SJSA1 (cell line): Measurements from ENCODE around the gene LRMDA. TPM values are rescaled to one million over a fixed set of nuclear protein-coding genes. Genes with fewer than 3 reads are reported as not detected.

Experiments
- DNase-seq, 2 experiments: peaks; one replicate each; pipeline ENCODE4 v3.0.0-alpha.2; 2015 to 2020; ENCODE audit warnings: low spot score in 2 of 2, low read depth in 1 of 2
- H3K27ac ChIP-seq: fragments of 250-450 bp; sonication (Bioruptor Pico); 2 replicates; pipeline ENCODE4 v1.5.1; 2020; ENCODE audit warnings: mild to moderate bottlenecking, moderate library complexity
- H3K27me3 ChIP-seq: fragments of 250-450 bp; sonication (Bioruptor Pico); replicated peaks from 2 replicates; pipeline ENCODE4 v1.5.1; 2020; ENCODE audit warnings: mild to moderate bottlenecking, moderate library complexity
- H3K36me3 ChIP-seq: fragments of 250-450 bp; sonication (Bioruptor Pico); 2 replicates; pipeline ENCODE4 v1.5.1; 2020; ENCODE audit warnings: mild to moderate bottlenecking
- H3K4me1 ChIP-seq: fragments of 250-450 bp; sonication (Bioruptor Pico); replicated peaks from 2 replicates; pipeline ENCODE4 v1.6.1; 2021; ENCODE audit warnings: mild to moderate bottlenecking
- H3K4me3 ChIP-seq: fragments of 250-450 bp; sonication (Bioruptor Pico); 2 replicates; pipeline ENCODE4 v1.5.1; 2020; ENCODE audit warnings: mild to moderate bottlenecking
- H3K9me3 ChIP-seq: fragments of 250-450 bp; sonication (Bioruptor Pico); replicated peaks from 2 replicates; pipeline ENCODE4 v1.5.1; 2020; ENCODE audit warnings: mild to moderate bottlenecking
- total RNA-seq: library from RNA; depleted of rRNA; stranded (reverse); fragments of >200 nt; shearing (Covaris generic); gene quantifications from 2 replicates; pipeline ENCODE4 v1.2.3, GENCODE V29; 2014

Gene LRMDA
- total RNA-seq, 1 experiment from 2014 or later: not detected

GRCh38 chr10:76117949-76118348 lies 686.5 kb downstream of the LRMDA start:
- H3K4me1 ChIP-seq: no peaks in the 10 kb centered on the region
- H3K27ac ChIP-seq: no peak overlapping the region
- H3K36me3 ChIP-seq: no peaks in the 10 kb centered on the region
- H3K27me3 ChIP-seq: no peaks in the 10 kb centered on the region
- DNase-seq: no peak
- no peak overlapping the region for H3K4me3 ChIP-seq
- no peaks in the 10 kb centered on the region for H3K9me3 ChIP-seq

DNA sequence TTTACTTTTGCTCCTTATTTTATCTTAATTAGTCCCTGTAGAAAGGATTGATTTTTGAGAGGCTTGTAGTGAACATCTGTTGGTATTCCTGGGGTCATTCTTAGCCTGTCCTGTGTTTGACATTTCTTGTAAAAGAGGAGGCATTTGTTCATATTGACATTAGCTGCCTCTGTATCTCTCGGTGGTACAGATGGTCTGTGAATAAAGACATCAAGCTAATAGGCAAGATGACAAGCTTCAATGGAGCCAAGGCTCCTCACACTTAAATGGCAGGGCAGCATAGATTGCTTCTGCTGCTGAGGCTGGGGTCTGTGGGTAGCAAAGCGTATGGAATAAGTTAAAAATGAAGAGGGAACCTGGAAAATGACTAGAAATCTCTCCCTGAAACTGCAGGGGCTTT lies 687.6 kb downstream of the LRMDA start:
- H3K36me3 ChIP-seq: no peaks in the 10 kb centered on the region
- H3K4me1 ChIP-seq: no peaks in the 10 kb centered on the region
- H3K9me3 ChIP-seq: no peaks in the 10 kb centered on the region
- no peaks in the 10 kb centered on the region for H3K27me3 ChIP-seq
- no peak for DNase-seq
- no peak overlapping the region for H3K4me3 ChIP-seq
- H3K27ac ChIP-seq: no peak overlapping the region

DNA sequence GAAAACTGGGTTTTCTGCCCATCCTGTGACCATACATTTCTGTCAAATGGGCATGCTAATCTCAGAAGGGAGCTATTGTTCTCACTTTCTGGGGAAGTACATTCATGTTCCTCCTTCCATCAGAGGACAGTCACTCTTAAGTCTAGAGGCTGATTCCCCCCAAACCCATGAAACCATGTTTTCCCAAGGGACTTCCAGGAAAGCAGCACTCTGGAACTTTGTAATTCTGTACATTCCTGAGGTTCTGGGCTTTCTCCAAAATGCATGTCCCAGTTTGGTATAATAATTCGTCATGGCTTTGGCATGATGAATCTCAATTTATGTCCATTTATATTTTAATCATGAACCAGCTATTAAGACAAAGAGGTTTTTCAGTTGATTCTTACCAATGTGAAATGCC lies 688.1 kb downstream of the LRMDA start:
- DNase-seq: no peak
- H3K27ac ChIP-seq: no peak overlapping the region
- no peaks in the 10 kb centered on the region for H3K4me1 ChIP-seq
- H3K9me3 ChIP-seq: no peaks in the 10 kb centered on the region
- no peaks in the 10 kb centered on the region for H3K27me3 ChIP-seq
- no peak overlapping the region for H3K4me3 ChIP-seq
- H3K36me3 ChIP-seq: no peaks in the 10 kb centered on the region

DNA sequence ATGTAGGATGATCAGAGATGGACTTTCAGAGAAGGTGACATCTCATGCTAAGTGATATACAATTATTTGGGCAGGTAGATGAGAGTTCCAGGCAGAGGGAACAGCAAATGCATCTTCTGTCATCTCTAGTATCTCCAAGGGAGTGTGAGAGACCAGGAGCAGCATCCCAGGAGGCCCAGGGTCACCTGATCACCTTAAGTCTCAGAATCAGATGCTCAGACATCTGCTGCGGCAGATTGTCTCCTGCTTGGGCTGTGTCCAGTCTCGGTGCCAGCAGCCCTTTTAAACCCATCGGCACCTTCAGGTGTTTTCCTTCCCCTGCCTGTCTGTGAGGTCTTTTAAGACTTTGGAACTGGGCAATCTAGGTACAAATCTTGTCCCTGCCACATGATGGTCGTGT lies 690.6 kb downstream of the LRMDA start:
- H3K36me3 ChIP-seq: no peaks in the 10 kb centered on the region
- no peak overlapping the region for H3K4me3 ChIP-seq
- no peak overlapping the region for H3K27ac ChIP-seq
- no peaks in the 10 kb centered on the region for H3K9me3 ChIP-seq
- H3K27me3 ChIP-seq: no peaks in the 10 kb centered on the region
- DNase-seq: no peak
- no peaks in the 10 kb centered on the region for H3K4me1 ChIP-seq

GRCh38 chr10:76124280-76124679 lies 692.9 kb downstream of the LRMDA start:
- Histone ChIP-seq H3K4me1 (no peaks in the 10 kb centered on the region), H3K9me3 (no peaks in the 10 kb centered on the region), H3K36me3 (no peaks in the 10 kb centered on the region), H3K27me3 (no peaks in the 10 kb centered on the region), H3K4me3 (no peak overlapping the region), H3K27ac (no peak overlapping the region)
- DNase-seq: no peak

GRCh38 chr10:76125900-76126299 lies 694.5 kb downstream of the LRMDA start:
- no peak overlapping the region for H3K27ac ChIP-seq
- no peaks in the 10 kb centered on the region for H3K36me3 ChIP-seq
- no peak for DNase-seq
- no peak overlapping the region for H3K4me3 ChIP-seq
- no peaks in the 10 kb centered on the region for H3K9me3 ChIP-seq
- H3K4me1 ChIP-seq: no peaks in the 10 kb centered on the region
- H3K27me3 ChIP-seq: no peaks in the 10 kb centered on the region

DNA sequence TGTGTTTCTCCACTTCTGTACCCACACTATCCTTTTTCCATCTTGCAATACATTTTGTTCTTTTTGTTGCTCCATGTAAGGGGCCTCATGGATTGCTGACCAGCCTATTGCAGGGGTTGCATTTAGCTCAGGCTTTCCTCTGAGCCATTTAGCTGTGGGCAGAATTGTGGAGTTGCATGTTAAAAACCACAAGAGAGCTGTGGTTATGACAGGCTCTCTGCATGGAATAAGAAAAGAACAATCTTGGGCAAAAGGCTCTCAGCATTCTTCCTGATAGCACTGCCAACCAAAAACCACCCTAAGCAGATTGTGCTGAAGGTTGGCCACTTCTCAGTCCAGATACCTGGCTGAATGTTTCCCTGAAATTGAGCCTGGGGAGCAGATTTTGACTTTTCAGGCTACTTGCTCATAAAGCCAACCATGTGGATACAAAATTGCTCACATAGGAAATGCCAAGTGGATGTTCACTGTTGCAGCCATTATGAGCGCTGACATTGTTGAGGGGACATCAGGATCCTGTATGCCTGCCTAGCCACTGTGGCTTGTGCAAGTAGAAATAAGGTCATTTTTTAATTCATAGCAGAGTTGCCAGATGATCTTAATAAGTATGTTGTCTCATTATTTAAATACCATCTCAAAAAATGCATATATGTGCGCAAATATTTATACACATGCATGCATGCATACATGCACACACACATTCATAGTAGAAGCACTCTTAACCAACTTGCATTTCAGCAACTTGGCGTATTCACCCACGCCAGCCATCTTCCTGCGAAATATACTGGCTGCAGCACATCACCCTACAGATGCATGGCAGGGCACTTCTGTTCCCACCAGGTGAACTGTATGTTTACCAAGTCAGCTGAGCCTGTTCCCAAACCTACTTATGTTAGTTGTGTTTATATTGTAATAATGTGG lies 695.4 kb downstream of the LRMDA start:
- Histone ChIP-seq H3K36me3 (no peaks in the 10 kb centered on the region), H3K27me3 (no peaks in the 10 kb centered on the region), H3K9me3 (no peaks in the 10 kb centered on the region), H3K4me3 (no peak overlapping the region), H3K27ac (no peak overlapping the region), H3K4me1 (no peaks in the 10 kb centered on the region)
- DNase-seq: no peak

DNA sequence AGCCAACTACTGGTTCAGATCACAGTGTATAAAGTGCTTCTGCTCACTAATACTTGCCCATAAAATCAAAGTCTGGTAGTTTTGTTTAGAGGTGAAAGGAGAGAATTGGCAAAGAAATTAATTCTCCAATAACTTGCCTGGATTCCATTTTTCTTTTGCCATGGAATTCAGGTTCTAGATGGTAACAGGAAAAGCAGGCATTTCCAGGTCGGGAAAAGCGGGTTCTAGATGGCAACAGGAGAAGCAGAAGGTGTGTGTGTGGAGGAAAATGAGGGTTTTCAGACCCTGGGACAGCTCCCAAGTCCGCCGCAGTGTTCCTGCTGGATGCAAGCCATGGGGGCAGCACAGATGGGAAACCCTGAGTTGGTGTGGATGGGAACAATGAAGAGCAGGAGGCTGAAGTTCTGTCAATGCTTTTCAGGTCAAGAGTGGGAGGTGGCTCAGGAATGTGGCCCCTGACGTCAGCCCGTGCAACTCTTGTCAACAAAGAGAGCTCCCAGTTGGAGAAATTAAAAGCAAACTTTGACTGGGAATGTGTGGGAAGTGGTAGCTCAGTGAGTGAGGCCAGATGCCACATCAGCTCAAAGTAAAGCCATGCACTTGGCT lies 696.7 kb downstream of the LRMDA start:
- Histone ChIP-seq H3K9me3 (no peaks in the 10 kb centered on the region), H3K27me3 (no peaks in the 10 kb centered on the region), H3K4me3 (no peak overlapping the region), H3K27ac (no peak overlapping the region), H3K36me3 (no peaks in the 10 kb centered on the region), H3K4me1 (no peaks in the 10 kb centered on the region)
- DNase-seq: no peak

- Histone ChIP-seq H3K4me1 (no peaks in the 10 kb centered on the region), H3K9me3 (no peaks in the 10 kb centered on the region), H3K4me3 (no peak overlapping the region), H3K27ac (no peak overlapping the region), H3K36me3 (no peaks in the 10 kb centered on the region), H3K27me3 (no peaks in the 10 kb centered on the region)
- no peak for DNase-seq
Measured at GRCh38 chr10:76129213-76129612, 697.8 kb downstream of the LRMDA start.

DNA sequence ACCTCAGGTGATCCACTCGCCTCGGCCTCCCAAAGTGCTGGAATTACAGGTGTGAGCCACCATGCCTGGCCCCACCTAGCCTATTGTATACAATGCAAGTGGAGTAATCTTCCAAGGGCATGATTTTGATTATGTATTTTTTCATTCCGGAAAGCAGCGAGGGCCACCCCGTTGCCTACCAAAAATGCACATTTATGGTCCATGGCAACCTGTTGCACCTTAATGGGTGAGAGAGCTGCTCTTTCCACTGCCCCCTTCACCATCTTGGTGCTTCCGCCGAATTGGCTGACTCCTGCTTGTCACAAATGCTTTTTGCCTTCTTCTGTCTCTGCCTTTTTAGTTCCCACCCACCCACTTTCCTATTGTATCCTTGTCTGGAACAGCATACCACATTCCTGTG lies 699.5 kb downstream of the LRMDA start:
- Histone ChIP-seq H3K27me3 (no peaks in the 10 kb centered on the region), H3K4me3 (no peak overlapping the region), H3K9me3 (no peaks in the 10 kb centered on the region), H3K36me3 (no peaks in the 10 kb centered on the region), H3K4me1 (no peaks in the 10 kb centered on the region), H3K27ac (no peak overlapping the region)
- no peak for DNase-seq

- no peak for DNase-seq
- no peak overlapping the region for H3K27ac ChIP-seq
Measured at GRCh38 chr10:76133597-76134255, 702.3 kb downstream of the LRMDA start.

DNA sequence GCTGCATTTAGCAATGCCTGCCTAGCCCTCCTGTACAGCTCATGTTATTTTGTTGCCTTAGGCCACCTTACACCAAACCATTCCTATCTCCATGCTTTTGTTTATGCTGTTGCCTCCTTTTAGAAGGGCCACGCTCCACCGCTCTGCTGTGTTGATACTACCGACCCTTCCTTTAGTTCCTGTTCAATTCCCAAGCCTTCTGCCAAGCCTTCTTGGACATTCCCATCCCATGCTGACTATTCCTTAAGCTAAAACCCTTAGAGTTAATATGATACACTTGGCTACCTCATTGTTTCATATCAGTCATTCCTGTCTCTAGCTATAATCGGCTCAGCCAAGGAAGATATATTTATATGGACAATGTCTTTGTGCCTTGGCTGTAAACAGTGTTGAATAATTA lies 705.5 kb downstream of the LRMDA start:
- DNase-seq: no peak
- Histone ChIP-seq H3K4me1 (no peaks in the 10 kb centered on the region), H3K27me3 (no peaks in the 10 kb centered on the region), H3K9me3 (no peaks in the 10 kb centered on the region), H3K4me3 (no peak overlapping the region), H3K27ac (no peak overlapping the region), H3K36me3 (no peaks in the 10 kb centered on the region)

More at GRCh38 chr10:76133597-76134255, 702.3 kb downstream of the LRMDA start:
- Histone ChIP-seq H3K9me3 (no peaks in the 10 kb centered on the region), H3K4me1 (no peaks in the 10 kb centered on the region), H3K4me3 (no peak overlapping the region), H3K36me3 (no peaks in the 10 kb centered on the region), H3K27me3 (no peaks in the 10 kb centered on the region)

DNA sequence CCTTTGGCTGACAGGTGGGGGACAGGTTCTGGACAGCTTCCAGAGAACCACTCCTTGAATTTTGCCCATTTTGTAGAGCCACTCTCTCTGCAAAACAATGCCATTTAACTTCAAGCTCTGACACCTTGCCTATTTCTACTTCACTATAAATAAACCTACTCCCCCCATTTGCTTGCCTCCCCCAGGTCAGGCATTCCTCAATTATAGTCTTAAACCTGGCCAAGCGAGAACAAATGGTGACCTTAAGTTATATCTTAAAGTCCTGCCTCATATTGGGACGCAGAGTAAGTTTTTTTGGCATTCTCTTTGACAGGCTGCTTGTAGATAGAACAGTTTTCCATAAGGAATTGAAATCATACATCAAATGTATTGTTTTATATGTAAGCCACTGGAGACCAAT lies 706.9 kb downstream of the LRMDA start:
- H3K9me3 ChIP-seq: no peaks in the 10 kb centered on the region
- H3K27ac ChIP-seq: no peak overlapping the region
- H3K27me3 ChIP-seq: no peaks in the 10 kb centered on the region
- no peak overlapping the region for H3K4me3 ChIP-seq
- no peaks in the 10 kb centered on the region for H3K36me3 ChIP-seq
- no peaks in the 10 kb centered on the region for H3K4me1 ChIP-seq
- DNase-seq: no peak

GRCh38 chr10:76138906-76139305 lies 707.5 kb downstream of the LRMDA start:
- Histone ChIP-seq H3K4me3 (no peak overlapping the region), H3K9me3 (no peaks in the 10 kb centered on the region), H3K27ac (no peak overlapping the region), H3K36me3 (no peaks in the 10 kb centered on the region), H3K27me3 (no peaks in the 10 kb centered on the region), H3K4me1 (no peaks in the 10 kb centered on the region)
- DNase-seq: no peak
